ENCODE results near the gene ASPN.

DNA sequence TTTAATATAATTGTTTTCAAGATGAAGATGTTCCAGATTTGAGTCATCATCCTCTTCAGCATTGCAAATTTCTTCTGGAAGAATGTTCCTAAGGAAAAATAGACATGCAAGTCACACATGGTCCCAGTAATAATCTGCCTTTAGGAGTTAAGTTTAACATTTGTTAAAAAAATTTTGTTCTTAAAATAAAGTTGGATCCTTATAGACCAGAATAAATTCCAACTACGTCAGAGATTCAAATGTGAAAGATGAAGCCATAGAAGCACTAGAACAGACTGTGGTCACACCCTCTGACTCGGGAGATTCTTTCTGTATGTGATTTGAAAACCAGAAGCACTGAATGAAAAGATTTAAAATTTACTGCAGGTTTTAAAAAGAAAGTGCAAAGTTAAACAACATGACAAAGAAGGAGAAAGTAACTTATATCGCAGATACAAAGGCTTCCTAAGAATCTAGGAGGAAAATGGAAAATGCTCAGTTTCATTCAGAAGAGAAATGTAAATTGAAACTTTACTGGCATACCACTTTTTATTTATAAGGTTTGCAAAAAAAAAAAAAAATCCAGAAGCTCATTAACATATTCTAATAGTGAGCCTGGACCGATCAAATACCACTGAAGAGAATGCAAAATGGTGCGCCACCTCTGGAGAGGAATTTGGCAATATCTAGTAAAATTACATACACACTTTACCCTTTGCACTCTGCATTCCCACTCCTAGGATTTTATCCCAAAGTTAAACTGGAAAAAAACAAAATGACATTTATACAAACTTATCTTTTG is 14.3 kb upstream of the ASPN start:
- TF ChIP-seq POLR2A (IDR thresholded peaks at IDR 0.05; ENCODE audit: extremely low read depth, insufficient read length), result no peak
- TF ChIP-seq, protein P1, sequence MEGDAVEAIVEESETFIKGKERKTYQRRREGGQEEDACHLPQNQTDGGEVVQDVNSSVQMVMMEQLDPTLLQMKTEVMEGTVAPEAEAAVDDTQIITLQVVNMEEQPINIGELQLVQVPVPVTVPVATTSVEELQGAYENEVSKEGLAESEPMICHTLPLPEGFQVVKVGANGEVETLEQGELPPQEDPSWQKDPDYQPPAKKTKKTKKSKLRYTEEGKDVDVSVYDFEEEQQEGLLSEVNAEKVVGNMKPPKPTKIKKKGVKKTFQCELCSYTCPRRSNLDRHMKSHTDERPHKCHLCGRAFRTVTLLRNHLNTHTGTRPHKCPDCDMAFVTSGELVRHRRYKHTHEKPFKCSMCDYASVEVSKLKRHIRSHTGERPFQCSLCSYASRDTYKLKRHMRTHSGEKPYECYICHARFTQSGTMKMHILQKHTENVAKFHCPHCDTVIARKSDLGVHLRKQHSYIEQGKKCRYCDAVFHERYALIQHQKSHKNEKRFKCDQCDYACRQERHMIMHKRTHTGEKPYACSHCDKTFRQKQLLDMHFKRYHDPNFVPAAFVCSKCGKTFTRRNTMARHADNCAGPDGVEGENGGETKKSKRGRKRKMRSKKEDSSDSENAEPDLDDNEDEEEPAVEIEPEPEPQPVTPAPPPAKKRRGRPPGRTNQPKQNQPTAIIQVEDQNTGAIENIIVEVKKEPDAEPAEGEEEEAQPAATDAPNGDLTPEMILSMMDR (IDR thresholded peaks at IDR 0.05; ENCODE audit: low read depth, low read length), result no peak

All from NB4 (cell line).